Measurements from ENCODE around the gene ADAP1. TPM values are rescaled to one million over a fixed set of nuclear protein-coding genes. Genes with fewer than 3 reads are reported as not detected.

ADAP1 gene
- total and polyA plus RNA-seq, 11 donors: 3.1 to 16.5 (median 12.0) TPM

GRCh38 chr7:895451-896052, 58.9 kb downstream of the ADAP1 start:
- H3K4me1 ChIP-seq: peaks cover 0 to 14% (median 9%) of the 10 kb centered on the region in 12 donors
- no peaks in the 10 kb centered on the region for H3K27me3 ChIP-seq
- ATAC-seq (no peak), DNase-seq (peak in 1 of 5 donors; percentile 55)
- H3K4me3 ChIP-seq: no peak overlapping the region
- H3K27ac ChIP-seq: no peak overlapping the region
- no peak for TF ChIP-seq POLR2A (IDR thresholded peaks at IDR 0.05)
- no peak for TF ChIP-seq CTCF (IDR thresholded peaks at IDR 0.05)
- H3K9me3 ChIP-seq: no peaks in the 10 kb centered on the region
- WGBS, 4 donors: 89 to 97% (median 93%) methylated on average over 18 to 52 of the region's 52 CpGs
- peaks cover 0 to 66% (median 55%) of the 10 kb centered on the region in 9 donors for H3K36me3 ChIP-seq
- intact Hi-C loops (cut with DNase I): no loop called here

- Histone ChIP-seq H3K27ac (no peak overlapping the region), H3K4me3 (no peak overlapping the region), H3K27me3 (no peaks in the 10 kb centered on the region), H3K36me3 (peaks cover 0 to 69% (median 58%) of the 10 kb centered on the region in 9 donors), H3K4me1 (peaks cover 0 to 14% (median 9%) of the 10 kb centered on the region in 12 donors), H3K9me3 (no peaks in the 10 kb centered on the region)
- DNase-seq (peak in 1 of 5 donors; percentile 51), ATAC-seq (no peak)
- intact Hi-C loops (cut with DNase I): no loop called here
- TF ChIP-seq CTCF (IDR thresholded peaks at IDR 0.05) (no peak), POLR2A (IDR thresholded peaks at IDR 0.05) (no peak)
- WGBS, 4 donors: 90 to 94% (median 92%) methylated on average over 13 to 21 of the region's 21 CpGs
These were observed 59.5 kb downstream of the ADAP1 start for GRCh38 chr7:894927-895450.

- intact Hi-C loops (cut with DNase I): no loop called here
- TF ChIP-seq POLR2A (IDR thresholded peaks at IDR 0.05) (no peak), CTCF (IDR thresholded peaks at IDR 0.05) (no peak)
- Histone ChIP-seq H3K9me3 (no peaks in the 10 kb centered on the region), H3K36me3 (peaks cover 0 to 69% (median 58%) of the 10 kb centered on the region in 9 donors), H3K4me1 (peaks cover 0 to 14% (median 9%) of the 10 kb centered on the region in 12 donors), H3K27ac (no peak overlapping the region), H3K4me3 (no peak overlapping the region), H3K27me3 (no peaks in the 10 kb centered on the region)
- WGBS, 4 donors: 93 to 95% (median 94%) methylated on average over 34 to 40 of the region's 40 CpGs
- DNase-seq: peak in 1 of 5 donors; percentile 56
- ATAC-seq: no peak
These were observed 60.2 kb downstream of the ADAP1 start for GRCh38 chr7:894164-894867.

GRCh38 chr7:893686-894085, 60.8 kb downstream of the ADAP1 start:
- intact Hi-C loops (cut with DNase I): no loop called here
- H3K36me3 ChIP-seq: peaks cover 0 to 72% (median 63%) of the 10 kb centered on the region in 9 donors
- no peaks in the 10 kb centered on the region for H3K9me3 ChIP-seq
- WGBS, 4 donors: 90 to 97% (median 92%) methylated on average over 18 to 19 of the region's 19 CpGs
- peaks cover 0 to 14% (median 9%) of the 10 kb centered on the region in 12 donors for H3K4me1 ChIP-seq
- TF ChIP-seq POLR2A (IDR thresholded peaks at IDR 0.05) (no peak), CTCF (IDR thresholded peaks at IDR 0.05) (no peak)
- no peak overlapping the region for H3K4me3 ChIP-seq
- DNase-seq (peak in 1 of 5 donors; percentile 27), ATAC-seq (no peak)
- H3K27ac ChIP-seq: no peak overlapping the region
- no peaks in the 10 kb centered on the region for H3K27me3 ChIP-seq

Measured in heart left ventricle (tissue), 16 donors.